ENCODE data around the gene AAK1. TPM values are rescaled to one million over a fixed set of nuclear protein-coding genes. Genes with fewer than 3 reads are reported as not detected.

AAK1 gene
- total RNA-seq, 3 donors from 2014 or later (not counting 1 experiment from before 2014, with no cell fraction given) = 174 to 249 (median 204) TPM

- H3K27me3 ChIP-seq (ENCODE audit: control insufficient read depth, insufficient read depth, low read length) = no peaks in the 10 kb centered on the region
- no peak for TF ChIP-seq CTCF (IDR thresholded peaks at IDR 0.05)
- no peak overlapping the region for H3K4me3 ChIP-seq (ENCODE audit: low read length)
- H3K9me3 ChIP-seq (ENCODE audit: control insufficient read depth, insufficient read depth, low read length) = no peaks in the 10 kb centered on the region
- H3K27ac ChIP-seq (ENCODE audit: low read length) = peak overlapping the region; percentile 45
- no peaks in the 10 kb centered on the region for H3K36me3 ChIP-seq (ENCODE audit: control insufficient read depth, insufficient read depth, low read length)
- Mint-ChIP-seq H3K4me1 (peaks cover 68 to 71% of the 10 kb centered on the region in 2 donors), H3K9me3 (no peaks in the 10 kb centered on the region), H3K36me3 (no peaks in the 10 kb centered on the region), H3K4me3 (peak overlapping the region; percentile 83), H3K27me3 (ENCODE audit: low read depth in 2 of 2) (no peaks in the 10 kb centered on the region), H3K27ac (peak overlapping the region; percentile 95 to 97)
- no peak for ATAC-seq
- intact Hi-C loops (cut with micrococcal nuclease) = loop anchor here (2.0 to 10.0 kb wide), 5 partner anchors 47 to 496 kb away; no protein-coding TSS in a partner anchor
- peaks cover 63% of the 10 kb centered on the region for H3K4me1 ChIP-seq (ENCODE audit: control insufficient read depth, insufficient read depth, low read length)
- peak in 1 of 2 donors; percentile 71 for DNase-seq
- whole genome bisulfite sequencing (ENCODE audit: insufficient coverage) = 4% methylated on average over 2 of the region's 2 CpGs
These were observed 2.4 kb upstream of the AAK1 start for GRCh38 chr2:69645921-69646320.

- Mint-ChIP-seq H3K27me3 (ENCODE audit: low read depth in 2 of 2) (no peaks in the 10 kb centered on the region), H3K36me3 (no peaks in the 10 kb centered on the region), H3K4me3 (peak overlapping the region; percentile 83), H3K4me1 (peaks cover 70 to 71% of the 10 kb centered on the region in 2 donors), H3K9me3 (no peaks in the 10 kb centered on the region), H3K27ac (peak overlapping the region; percentile 95 to 97)
- H3K4me1 ChIP-seq (ENCODE audit: control insufficient read depth, insufficient read depth, low read length) = peaks cover 63% of the 10 kb centered on the region
- intact Hi-C loops (cut with micrococcal nuclease) = loop anchor here (2.0 to 10.0 kb wide), 5 partner anchors 48 to 497 kb away; no protein-coding TSS in a partner anchor
- H3K36me3 ChIP-seq (ENCODE audit: control insufficient read depth, insufficient read depth, low read length) = peaks cover 1% of the 10 kb centered on the region
- WGBS (ENCODE audit: insufficient coverage) = 1% methylated on average over 6 of the region's 7 CpGs
- H3K27me3 ChIP-seq (ENCODE audit: control insufficient read depth, insufficient read depth, low read length) = no peaks in the 10 kb centered on the region
- no peak overlapping the region for H3K4me3 ChIP-seq (ENCODE audit: low read length)
- peak overlapping the region; percentile 84 for H3K27ac ChIP-seq (ENCODE audit: low read length)
- no peaks in the 10 kb centered on the region for H3K9me3 ChIP-seq (ENCODE audit: control insufficient read depth, insufficient read depth, low read length)
- peak; percentile 14 to 39 (median 16) for ATAC-seq
- DNase-seq = peak in 1 of 2 donors; percentile 82
- no peak for TF ChIP-seq CTCF (IDR thresholded peaks at IDR 0.05)
These were observed 1.5 kb upstream of the AAK1 start for GRCh38 chr2:69645031-69645431.

- Mint-ChIP-seq H3K4me3 (peak overlapping the region; percentile 83), H3K27ac (peak overlapping the region; percentile 95 to 97), H3K27me3 (ENCODE audit: low read depth in 2 of 2) (no peaks in the 10 kb centered on the region), H3K36me3 (no peaks in the 10 kb centered on the region), H3K4me1 (peaks cover 74 to 75% of the 10 kb centered on the region in 2 donors), H3K9me3 (no peaks in the 10 kb centered on the region)
- peak in 1 of 3 donors; percentile 4 for ATAC-seq
- H3K36me3 ChIP-seq (ENCODE audit: control insufficient read depth, insufficient read depth, low read length) = peaks cover 2% of the 10 kb centered on the region
- TF ChIP-seq CTCF (IDR thresholded peaks at IDR 0.05) = no peak
- H3K27me3 ChIP-seq (ENCODE audit: control insufficient read depth, insufficient read depth, low read length) = no peaks in the 10 kb centered on the region
- intact Hi-C loops (cut with micrococcal nuclease) = loop anchor here (1.0 to 10.0 kb wide), 5 partner anchors 28 to 183 kb away; partner anchors contain the start of gene GMCL1
- peak overlapping the region; percentile 96 for H3K4me3 ChIP-seq (ENCODE audit: low read length)
- peak overlapping the region; percentile 84 for H3K27ac ChIP-seq (ENCODE audit: low read length)
- DNase-seq = no peak
- WGBS (ENCODE audit: insufficient coverage) = 2% methylated on average over 14 of the region's 15 CpGs
- H3K9me3 ChIP-seq (ENCODE audit: control insufficient read depth, insufficient read depth, low read length) = no peaks in the 10 kb centered on the region
- H3K4me1 ChIP-seq (ENCODE audit: control insufficient read depth, insufficient read depth, low read length) = peaks cover 63% of the 10 kb centered on the region
These were observed 1.0 kb upstream of the AAK1 start for GRCh38 chr2:69644506-69644979.

Measured in natural killer cell (primary cell).